GM12878 (cell line): ENCODE measurements around the gene NEFH. TPM values are rescaled to one million over a fixed set of nuclear protein-coding genes. Genes with fewer than 3 reads are reported as not detected.

ENCODE experiments used
- ATAC-seq: fragments of 200-7000 bp; cut with Tn5 transposase; 3 replicates; pipeline ENCODE4 v1.9.1; 2020; ENCODE audit warnings: mild to moderate bottlenecking, moderate library complexity
- BruUV-seq: library from RNA; stranded (reverse); fragments of 400-500 nt; replicated peaks from 2 replicates; lab custom pipeline; 2021; lab: Mats Ljungman, UMichigan
- CTCF ChIA-PET: fragments of 300-600 bp; sonication (Branson Sonifier 250); formaldehyde crosslinking; extraction: SDS; loops from one replicate; lab custom pipeline; 2021; ENCODE audit warnings: inconsistent platforms; lab: Yijun Ruan, JAX
- POLR2A ChIA-PET: fragments of 350-600 bp; formaldehyde crosslinking; extraction: SDS; loops from one replicate; lab custom pipeline; 2021; ENCODE audit warnings: inconsistent platforms; lab: Charles Lee
- RAD21 ChIA-PET: fragments of 300-600 bp; sonication (Branson Sonifier 250); formaldehyde crosslinking; loops from one replicate; lab custom pipeline; 2023; ENCODE audit warnings: antibody characterized with exemption; ENCODE audit not compliant: unreplicated experiment; lab: Charles Lee
- SMC1A ChIA-PET: fragments of 300-600 bp; sonication (Branson Sonifier 250); formaldehyde crosslinking; loops from one replicate; lab custom pipeline; 2023; ENCODE audit not compliant: unreplicated experiment, uncharacterized antibody; lab: Charles Lee
- DNase-seq: peaks from one replicate; pipeline ENCODE4 v3.0.0-alpha.2; 2011; ENCODE audit warnings: low read depth, low spot score
- FAIRE-seq: peaks from 3 replicates; lab custom pipeline; 2011; peaks lifted over from hg19 to GRCh38; lab: Jason Lieb, UNC
- H2AFZ ChIP-seq: 2 replicates; pipeline ENCODE4 v1.6.0; 2011; ENCODE audit warnings: low read depth, low read length, control low read depth; ENCODE audit not compliant: control insufficient read depth
- H3K27ac ChIP-seq: 2 replicates; pipeline ENCODE4 v1.5.1; 2011; ENCODE audit warnings: control low read depth; ENCODE audit not compliant: control insufficient read depth, insufficient read depth
- H3K27me3 ChIP-seq, 2 experiments: replicated peaks in 1 of 2; 2 replicates each; pipeline versions ENCODE4 v1.6.0 to v1.6.1; 2011; ENCODE audit warnings: low read length in 1 of 2; ENCODE audit not compliant: control insufficient read depth in 2 of 2, insufficient read depth in 2 of 2
- H3K36me3 ChIP-seq, 2 experiments: 2 replicates each; pipeline ENCODE4 v1.5.1; 2011; ENCODE audit warnings: low read length in 1 of 2; ENCODE audit not compliant: control insufficient read depth in 2 of 2, insufficient read depth in 2 of 2
- H3K4me1 ChIP-seq: 2 replicates; pipeline ENCODE4 v1.6.1; 2011; ENCODE audit warnings: mild to moderate bottlenecking, low read length, moderate library complexity, mixed read lengths; ENCODE audit not compliant: control insufficient read depth, insufficient read depth
- H3K4me2 ChIP-seq: 2 replicates; pipeline ENCODE4 v1.6.0; 2011; ENCODE audit warnings: control low read depth; ENCODE audit not compliant: control insufficient read depth, insufficient read depth
- H3K4me3 ChIP-seq: fragments of 200-600 bp; sonication (generic); 2 replicates; pipeline ENCODE4 v1.5.1; 2016
- H3K79me2 ChIP-seq: 2 replicates; pipeline ENCODE4 v1.6.0; 2011; ENCODE audit warnings: low read length; ENCODE audit not compliant: control insufficient read depth, insufficient read depth
- H3K9ac ChIP-seq: 2 replicates; pipeline ENCODE4 v1.8.0; 2011; ENCODE audit warnings: low read length, control low read depth, mixed read lengths; ENCODE audit not compliant: control insufficient read depth, insufficient read depth
- H3K9me3 ChIP-seq: replicated peaks from 3 replicates; pipeline ENCODE4 v1.5.1; 2011; ENCODE audit warnings: mild to moderate bottlenecking, low read length; ENCODE audit not compliant: control insufficient read depth, insufficient read depth
- H4K20me1 ChIP-seq: 2 replicates; pipeline ENCODE4 v1.6.0; 2011; ENCODE audit not compliant: control insufficient read depth, insufficient read depth
- ATF7 ChIP-seq: fragments of 450-650 bp; IDR thresholded peaks from 2 replicates; pipeline ENCODE4 v1.6.1; 2016; ENCODE audit warnings: low read depth, mild to moderate bottlenecking
- BHLHE40 ChIP-seq, 2 experiments: fragments of 450-650 bp in 1 of 2; IDR thresholded peaks; 2 replicates each; pipeline ENCODE4 v1.6.1; 2011 to 2017; ENCODE audit warnings: low read depth in 2 of 2, borderline replicate concordance in 1 of 2, improper control_type of control experiment in 1 of 2, low read length in 1 of 2, mild to moderate bottlenecking in 1 of 2
- KAT2A ChIP-seq: conservative IDR thresholded peaks from 2 replicates; pipeline ENCODE4 v1.6.1; 2011; ENCODE audit warnings: low read depth, low read length; ENCODE audit not compliant: control insufficient read depth
- LARP7 ChIP-seq: fragments of 450-650 bp; IDR thresholded peaks from 2 replicates; pipeline ENCODE4 v1.6.1; 2017; ENCODE audit warnings: mild to moderate bottlenecking
- MEF2A ChIP-seq: IDR thresholded peaks from 2 replicates; pipeline ENCODE4 v1.6.1; 2011; ENCODE audit warnings: low read depth, mild to moderate bottlenecking, low read length, moderate library complexity; ENCODE audit not compliant: insufficient read depth
- NR2F1 ChIP-seq: fragments of 450-650 bp; conservative IDR thresholded peaks from 2 replicates; pipeline ENCODE4 v1.6.1; 2017; ENCODE audit warnings: mild to moderate bottlenecking
- PML ChIP-seq: IDR thresholded peaks from 2 replicates; pipeline ENCODE4 v1.6.1; 2012; ENCODE audit warnings: low read length, inconsistent platforms
- YBX1 ChIP-seq: fragments of 450-650 bp; IDR thresholded peaks from 2 replicates; pipeline ENCODE4 v1.6.1; 2016; ENCODE audit warnings: antibody characterized with exemption
- ZSCAN29 ChIP-seq: fragments of 450-650 bp; IDR thresholded peaks from 2 replicates; pipeline ENCODE4 v1.6.1; 2017; ENCODE audit warnings: mild to moderate bottlenecking, moderate library complexity
- WGBS: methylation state at CpG from one replicate; pipeline ENCODE4 v1.1.6; 2016; ENCODE audit warnings: low lambda C conversion rate; ENCODE audit not compliant: insufficient replicate concordance, insufficient coverage; ENCODE audit errors: missing lambda C conversion rate; 5-methylcytosine and 5-hydroxymethylcytosine counted together
- in situ Hi-C: fragments of 300-500 bp; cut with MboI; formaldehyde crosslinking; loops from 9 replicates; pipeline ENCODE4 v1.14.3; 2018; ENCODE audit warnings: mixed read lengths
- intact Hi-C: fragments of 100-400 bp; cut with micrococcal nuclease; formaldehyde crosslinking; loops from one replicate; pipeline ENCODE4 v1.14.2; 2022; ENCODE audit not compliant: unreplicated experiment
- polyA plus RNA-seq, 11 experiments: library from polyadenylated mRNA; depleted of rRNA in 4 of 11; unstranded in 6 of 11; stranded (reverse) in 5 of 11; fragments of >200 nt; fragmentation: Nextera tagmentation in 4 of 11; fragmentation: Illumina TruSeq in 1 of 11; extraction: Ambion mirVana in 4 of 11; extraction: Trizol in 1 of 11; gene quantifications; 1 replicate in 1 of 11; 2 replicates in 10 of 11; pipeline versions ENCODE4 v1.2.1 to v1.2.3, GENCODE V29; 2011 to 2016; ENCODE audit warnings: inconsistent platforms in 2 of 11, missing spikeins in 2 of 11, low read depth in 1 of 11
- total RNA-seq, 4 experiments: library from RNA; depleted of rRNA in 3 of 4; stranded (reverse); fragments of >200 nt in 3 of 4; fragmentation: Illumina TruSeq in 1 of 4; extraction: Trizol in 1 of 4; gene quantifications; 2 replicates each; pipeline versions ENCODE4 v1.2.1 to v1.2.3, GENCODE V29; 2013 to 2021
- TF ChIP-seq, protein P1 (sequence below): IDR thresholded peaks from 2 replicates; pipeline ENCODE4 v1.6.1; 2012; ENCODE audit warnings: low read depth, low read length, improper control_type of control experiment

The NEFH gene
- total and polyA plus RNA-seq, 10 of the 15 experiments (the other 5 are each of a cell fraction or from before 2014, with no cell fraction given) = 0.02 to 0.25 (median 0.09) TPM

DNA sequence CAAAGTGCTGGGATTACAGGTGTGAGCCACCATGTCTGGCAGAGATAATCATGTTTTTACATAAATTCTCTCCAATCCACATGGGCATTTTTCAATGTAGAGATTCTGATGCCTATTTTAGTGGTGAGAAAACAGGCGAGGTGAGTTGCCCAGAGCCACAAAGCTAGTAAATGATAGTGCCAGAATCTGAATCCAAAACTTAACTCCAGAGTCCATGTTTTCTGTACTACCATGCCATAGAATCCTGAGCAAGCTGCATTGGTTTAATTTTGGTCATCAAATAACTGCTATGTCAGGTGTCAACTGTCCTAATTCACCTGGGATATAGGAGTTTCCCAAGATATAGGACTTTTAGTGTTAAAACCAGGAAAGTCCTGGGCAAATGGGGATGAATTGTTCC, 13.6 kb downstream of the NEFH start (continued):
- no peak for TF ChIP-seq PML
- TF ChIP-seq, protein P1, sequence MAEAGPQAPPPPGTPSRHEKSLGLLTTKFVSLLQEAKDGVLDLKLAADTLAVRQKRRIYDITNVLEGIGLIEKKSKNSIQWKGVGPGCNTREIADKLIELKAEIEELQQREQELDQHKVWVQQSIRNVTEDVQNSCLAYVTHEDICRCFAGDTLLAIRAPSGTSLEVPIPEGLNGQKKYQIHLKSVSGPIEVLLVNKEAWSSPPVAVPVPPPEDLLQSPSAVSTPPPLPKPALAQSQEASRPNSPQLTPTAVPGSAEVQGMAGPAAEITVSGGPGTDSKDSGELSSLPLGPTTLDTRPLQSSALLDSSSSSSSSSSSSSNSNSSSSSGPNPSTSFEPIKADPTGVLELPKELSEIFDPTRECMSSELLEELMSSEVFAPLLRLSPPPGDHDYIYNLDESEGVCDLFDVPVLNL = no peak

DNA sequence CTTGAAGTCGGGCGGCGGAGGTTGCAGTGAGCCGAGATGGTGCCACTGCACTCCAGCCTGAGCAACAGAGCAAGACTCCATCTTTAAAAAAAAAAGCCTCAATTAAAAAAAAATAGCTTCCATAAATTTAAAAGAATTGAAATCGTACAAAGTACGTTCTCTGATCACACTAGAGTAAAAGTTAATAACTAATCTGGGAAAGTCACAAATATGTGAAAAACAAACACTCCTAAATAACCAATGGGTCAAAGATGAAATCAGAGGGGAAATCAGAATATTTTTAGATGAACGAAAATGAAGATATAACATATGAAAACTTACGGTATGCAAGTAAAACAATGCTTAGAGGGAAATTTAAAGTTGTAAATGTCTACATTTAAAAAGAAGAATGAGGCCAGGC, 19.8 kb downstream of the NEFH start:
- H3K9ac ChIP-seq = no peak overlapping the region
- RAD21 ChIA-PET = no interaction called here
- CTCF ChIA-PET = no interaction called here
- 97% methylated on average over 8 of the region's 8 CpGs for WGBS
- DNase-seq = no peak
- H3K27me3 ChIP-seq = no peaks in the 10 kb centered on the region
- POLR2A ChIA-PET = no interaction called here
- H3K4me1 ChIP-seq = no peaks in the 10 kb centered on the region
- intact Hi-C loops (no loop called here), in situ Hi-C loops (no loop called here)
- H3K4me3 ChIP-seq = no peak overlapping the region
- SMC1A ChIA-PET = no interaction called here
- FAIRE-seq = no peak
- H2AFZ ChIP-seq = no peak overlapping the region
- no peak for TF ChIP-seq KAT2A
- no TSS peak for BruUV-seq
- no peaks in the 10 kb centered on the region for H3K36me3 ChIP-seq
- H3K27ac ChIP-seq = no peak overlapping the region
- H4K20me1 ChIP-seq = no peaks in the 10 kb centered on the region
- H3K4me2 ChIP-seq = no peak overlapping the region
- no peaks in the 10 kb centered on the region for H3K79me2 ChIP-seq
- ATAC-seq = no peak
- H3K9me3 ChIP-seq = no peaks in the 10 kb centered on the region; the same call in 2 of the 3 replicates

DNA sequence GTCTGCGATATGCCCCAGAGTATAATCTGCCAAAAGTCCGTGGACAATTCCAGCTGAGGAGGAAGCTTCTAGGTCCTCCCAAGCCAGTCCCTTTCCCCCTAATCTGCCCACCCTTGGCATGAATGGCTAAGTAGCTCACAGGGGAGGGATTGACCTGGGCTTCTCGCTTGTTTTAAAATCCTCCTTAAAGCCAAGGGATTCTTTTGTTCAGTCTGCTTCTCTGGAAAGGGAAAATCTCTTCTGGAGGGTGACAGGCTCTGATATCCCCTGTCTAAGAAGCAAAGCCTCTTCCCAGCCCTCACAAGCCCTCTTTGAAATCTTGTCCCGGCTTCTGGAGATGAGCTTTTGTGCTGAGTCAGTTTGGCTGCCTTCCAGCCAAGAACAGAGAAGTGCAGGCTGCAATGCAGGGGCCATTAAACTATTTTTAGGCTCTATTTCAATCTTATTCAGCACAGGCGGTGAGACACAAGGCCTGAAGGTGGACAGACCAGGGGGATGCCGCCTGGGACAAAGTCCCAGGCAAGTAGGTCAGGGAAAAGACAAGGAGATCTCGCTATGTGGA, 23.9 kb downstream of the NEFH start:
- ChIA-PET CTCF (no interaction called here), POLR2A (no interaction called here), RAD21 (no interaction called here), SMC1A (interaction anchor here (0.8 kb wide), 1 partner anchor 15 kb away, joined by 4 read pairs; no protein-coding TSS in a partner anchor)
- FAIRE-seq (no peak), DNase-seq (no peak), ATAC-seq (no peak)
- Histone ChIP-seq H3K4me3 (no peak overlapping the region), H3K27me3 (no peaks in the 10 kb centered on the region), H3K79me2 (no peaks in the 10 kb centered on the region), H3K27ac (no peak overlapping the region), H4K20me1 (no peaks in the 10 kb centered on the region), H3K9ac (no peak overlapping the region), H3K4me1 (no peaks in the 10 kb centered on the region), H3K4me2 (no peak overlapping the region), H2AFZ (no peak overlapping the region), H3K9me3 (no peaks in the 10 kb centered on the region), H3K36me3 (peaks cover 0 to 13% of the 10 kb centered on the region in 2 experiments; a peak in 2 of 4 replicates)
- no TSS peak for BruUV-seq
- TF ChIP-seq LARP7 = no peak
- no peak for TF ChIP-seq NR2F1
- TF ChIP-seq BHLHE40 (IDR thresholded peaks at IDR 0.05; ENCODE audit: borderline replicate concordance in 1 of 2, low read depth in 2 of 2, low read length in 1 of 2) = no peak
- TF ChIP-seq MEF2A = no peak
- TF ChIP-seq YBX1 = no peak
- no peak for TF ChIP-seq ZSCAN29
- TF ChIP-seq ATF7 = no peak
- in situ Hi-C loops (no loop called here), intact Hi-C loops (no loop called here)
- 84% methylated on average over 7 of the region's 7 CpGs for WGBS
